ENCODE data around the gene RALGDS. TPM values are rescaled to one million over a fixed set of nuclear protein-coding genes. Genes with fewer than 3 reads are reported as not detected.

RALGDS gene
- total and polyA plus RNA-seq, 2 experiments from 2014 or later: 50.4 to 58.3 TPM

DNA sequence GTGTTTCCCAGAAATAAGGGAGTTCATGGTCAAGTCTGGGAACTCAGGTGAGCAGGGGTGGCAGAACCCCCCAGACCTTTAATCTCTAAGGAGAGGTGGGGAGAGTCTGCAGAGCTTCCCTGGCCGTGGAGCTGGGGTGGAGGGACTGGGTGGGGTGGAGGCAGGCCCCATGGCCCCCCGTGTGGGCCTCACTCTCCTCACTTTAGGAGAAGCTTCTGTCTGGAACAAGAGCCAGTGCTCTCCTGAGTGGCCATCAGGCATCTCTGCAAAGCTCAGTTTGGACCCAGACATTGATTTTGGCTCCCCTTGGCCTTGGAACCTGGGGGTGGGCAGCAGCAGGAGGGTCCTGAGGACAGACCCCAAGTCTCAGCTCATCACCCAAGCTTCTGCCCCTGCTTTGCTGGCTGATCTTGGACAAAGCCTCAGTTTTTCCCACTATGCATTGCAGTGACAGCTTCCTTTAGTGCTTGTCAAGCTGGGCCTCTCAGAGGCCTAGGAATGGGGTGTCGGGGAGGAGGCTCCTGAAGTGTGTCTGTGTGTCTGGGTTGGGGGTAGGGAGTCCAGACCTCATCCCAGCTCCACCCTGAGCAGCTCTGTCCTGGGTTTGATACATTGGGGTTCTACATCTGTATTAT, 46.2 kb upstream of the RALGDS start:
- Histone ChIP-seq H3K27me3 (no peaks in the 10 kb centered on the region), H3K27ac (no peak overlapping the region), H3K9me3 (ENCODE audit: low read depth) (no peaks in the 10 kb centered on the region), H3K4me3 (no peak overlapping the region), H3K4me1 (ENCODE audit: low read depth) (no peaks in the 10 kb centered on the region), H3K36me3 (no peaks in the 10 kb centered on the region)
- no peak for DNase-seq (ENCODE audit: low read depth in 1 of 2, low spot score in 1 of 2)
- TF ChIP-seq CTCF (IDR thresholded peaks at IDR 0.05; ENCODE audit: low read depth, low read length): no peak

DNA sequence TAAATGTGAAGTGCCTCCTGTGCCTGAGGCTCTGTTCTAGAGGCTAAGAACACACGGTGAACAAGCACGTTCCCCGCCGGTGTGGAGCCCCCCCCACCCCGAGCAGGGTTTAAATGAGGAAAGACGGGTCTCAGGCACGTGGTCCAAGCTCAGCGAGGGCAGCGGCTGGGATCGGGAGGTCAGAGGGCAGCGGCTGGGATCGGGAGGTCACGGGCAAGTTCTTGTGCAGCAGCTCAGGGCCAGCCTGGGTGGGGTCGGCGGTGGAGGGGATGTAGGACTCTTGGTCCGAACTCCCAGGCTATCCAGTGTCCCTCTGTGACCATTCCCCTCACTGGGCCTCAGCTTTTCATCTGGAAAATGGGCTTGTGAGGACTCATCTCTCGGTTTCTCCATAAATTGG, 45.4 kb upstream of the RALGDS start:
- H3K27ac ChIP-seq: no peak overlapping the region
- H3K4me3 ChIP-seq: no peak overlapping the region
- H3K9me3 ChIP-seq (ENCODE audit: low read depth): no peaks in the 10 kb centered on the region
- H3K27me3 ChIP-seq: no peaks in the 10 kb centered on the region
- no peak for DNase-seq (ENCODE audit: low read depth in 1 of 2, low spot score in 1 of 2)
- H3K36me3 ChIP-seq: no peaks in the 10 kb centered on the region
- H3K4me1 ChIP-seq (ENCODE audit: low read depth): no peaks in the 10 kb centered on the region
- no peak for TF ChIP-seq CTCF (IDR thresholded peaks at IDR 0.05; ENCODE audit: low read depth, low read length)

GRCh38 chr9:133165452-133165730, 44.4 kb upstream of the RALGDS start:
- H3K4me3 ChIP-seq: no peak overlapping the region
- no peaks in the 10 kb centered on the region for H3K4me1 ChIP-seq (ENCODE audit: low read depth)
- no peak for DNase-seq (ENCODE audit: low read depth in 1 of 2, low spot score in 1 of 2)
- no peaks in the 10 kb centered on the region for H3K36me3 ChIP-seq
- H3K27ac ChIP-seq: no peak overlapping the region
- no peaks in the 10 kb centered on the region for H3K9me3 ChIP-seq (ENCODE audit: low read depth)
- no peaks in the 10 kb centered on the region for H3K27me3 ChIP-seq
- no peak for TF ChIP-seq CTCF (IDR thresholded peaks at IDR 0.05; ENCODE audit: low read depth, low read length)

DNA sequence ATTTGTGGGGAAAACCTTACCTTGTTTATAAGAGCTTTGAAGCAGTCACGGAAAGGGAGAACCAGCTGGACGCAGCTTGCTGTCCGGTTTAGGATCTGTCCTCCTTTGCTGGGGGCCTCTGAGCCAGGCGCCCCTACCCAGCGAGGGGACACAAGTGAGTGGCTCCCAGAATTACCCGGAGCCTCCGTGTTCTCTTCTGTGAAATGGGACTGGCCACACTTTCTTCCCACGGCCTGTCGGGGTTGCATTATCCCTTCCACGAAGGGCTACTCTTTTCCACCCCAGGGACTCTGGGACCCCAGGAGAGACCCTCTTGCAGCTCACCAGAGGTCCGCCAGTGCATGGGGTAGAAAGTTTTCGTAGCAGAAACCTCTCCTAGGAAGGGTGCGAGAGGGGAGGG, 43.2 kb upstream of the RALGDS start:
- no peaks in the 10 kb centered on the region for H3K36me3 ChIP-seq
- H3K4me1 ChIP-seq (ENCODE audit: low read depth): no peaks in the 10 kb centered on the region
- H3K27ac ChIP-seq: no peak overlapping the region
- H3K9me3 ChIP-seq (ENCODE audit: low read depth): no peaks in the 10 kb centered on the region
- H3K4me3 ChIP-seq: peak overlapping the region; percentile 35
- H3K27me3 ChIP-seq: no peaks in the 10 kb centered on the region
- no peak for DNase-seq (ENCODE audit: low read depth in 1 of 2, low spot score in 1 of 2)
- no peak for TF ChIP-seq CTCF (IDR thresholded peaks at IDR 0.05; ENCODE audit: low read depth, low read length)

GRCh38 chr9:133163504-133164172, 42.6 kb upstream of the RALGDS start, which contains the start of gene GBGT1:
Gene GBGT1, minus strand, starts transcription at chr9:133163914. Its CDS starts 1,502 bp downstream, at chr9:133162412.
- TF ChIP-seq CTCF (IDR thresholded peaks at IDR 0.05; ENCODE audit: low read depth, low read length): no peak
- DNase-seq (ENCODE audit: low read depth in 1 of 2, low spot score in 1 of 2): peak; percentile 64 to 65

More at GRCh38 chr9:133163504-133164172, 42.6 kb upstream of the RALGDS start, which contains the start of gene GBGT1:
- H3K36me3 ChIP-seq: no peaks in the 10 kb centered on the region
- no peaks in the 10 kb centered on the region for H3K9me3 ChIP-seq (ENCODE audit: low read depth)
- H3K27ac ChIP-seq: no peak within 1 kb of the TSS
- peak within 1 kb of the TSS; percentile 35 for H3K4me3 ChIP-seq
- no peaks in the 10 kb centered on the region for H3K4me1 ChIP-seq (ENCODE audit: low read depth)
- no peaks in the 10 kb centered on the region for H3K27me3 ChIP-seq

Measured in cardiac muscle cell (in vitro differentiated cells and primary cell).